GM19468 (cell line): ENCODE results near the gene OGFOD2.

ENCODE experiments used
- ATAC-seq: cut with Tn5 transposase; IDR thresholded peaks from one replicate; pipeline ENCODE4 v1.9.1; 2021; ENCODE audit warnings: mild to moderate bottlenecking, moderate library complexity, moderate number of reproducible peaks; ENCODE audit not compliant: unreplicated experiment; ENCODE audit errors: extremely low read depth

Gene OGFOD2

DNA sequence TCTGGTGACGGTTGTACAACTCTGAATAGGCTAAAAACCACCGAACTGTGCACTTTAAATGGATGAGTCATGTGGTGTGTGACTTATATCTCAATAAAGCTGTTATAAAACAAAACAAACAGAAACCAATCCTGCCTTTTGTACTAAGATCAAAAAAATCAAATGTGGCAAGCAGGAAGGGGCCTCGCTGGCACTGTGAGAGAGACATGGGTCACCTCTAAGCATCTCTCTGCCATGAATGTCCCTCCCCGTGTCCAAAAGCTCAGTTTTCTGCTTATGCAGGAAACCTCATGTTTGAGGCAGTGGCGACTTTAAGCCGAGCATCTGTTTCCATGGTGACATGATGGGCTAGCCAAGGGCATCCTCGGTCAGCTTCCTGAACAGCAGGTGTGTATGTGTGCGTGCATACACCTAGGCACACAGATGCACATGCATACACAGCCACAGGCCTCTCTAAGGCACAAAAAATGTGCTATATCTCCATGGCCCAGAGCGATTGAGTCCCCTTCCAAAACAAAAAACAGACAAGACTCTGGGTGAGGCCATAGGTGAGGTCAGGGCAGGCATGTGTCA lies 49.9 kb downstream of the OGFOD2 start:
- ATAC-seq = no peak

GRCh38 chr12:123026094-123026853 lies 51.2 kb downstream of the OGFOD2 start:
- ATAC-seq = no peak

DNA sequence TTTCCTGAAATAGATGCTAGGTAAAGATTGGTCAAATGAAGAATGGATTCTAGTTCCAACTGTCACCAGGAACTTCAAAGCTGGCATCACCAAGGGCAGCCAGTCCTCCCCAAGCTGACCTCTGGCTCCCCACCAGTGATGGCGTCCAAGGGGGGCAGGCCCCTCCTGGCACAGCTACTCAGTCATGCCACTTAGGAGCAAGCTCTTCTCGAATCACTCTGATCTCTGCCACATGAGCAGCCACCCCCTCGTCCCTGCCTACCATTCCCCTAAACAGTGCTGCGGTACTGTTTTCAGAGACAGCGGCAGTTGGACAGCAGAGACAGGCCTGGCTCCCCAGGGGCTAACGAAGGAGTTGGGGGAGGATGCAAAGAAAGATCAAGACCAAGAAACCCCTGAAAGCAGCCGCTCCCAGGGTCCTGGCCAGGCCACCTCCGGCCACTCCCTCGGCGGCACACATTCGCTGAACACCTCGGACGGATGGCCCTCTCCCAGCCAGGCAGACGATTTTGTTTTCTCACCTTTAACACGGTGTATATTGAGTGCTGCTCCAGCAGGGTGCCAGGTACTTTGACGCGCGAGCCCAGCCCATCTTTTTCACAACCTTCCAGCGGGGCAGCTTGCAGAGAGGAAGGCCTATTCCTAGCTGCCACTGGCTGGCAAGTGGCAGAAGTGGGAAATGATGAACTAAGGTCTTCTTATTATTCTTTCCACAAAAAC lies 52.8 kb downstream of the OGFOD2 start:
- ATAC-seq = no peak

- ATAC-seq = no peak
Observed at GRCh38 chr12:123028475-123028874, 53.4 kb downstream of the OGFOD2 start.

GRCh38 chr12:123029550-123029949 lies 54.5 kb downstream of the OGFOD2 start:
- ATAC-seq = no peak
